ENCODE data around the gene KRT74. TPM values are rescaled to one million over a fixed set of nuclear protein-coding genes. Genes with fewer than 3 reads are reported as not detected.

KRT74 gene
- total RNA-seq, 1 donor from 2014 or later: not detected

GRCh38 chr12:52537101-52537500 is 36.5 kb downstream of the KRT74 start:
- no peak for DNase-seq (ENCODE audit: low read depth)

DNA sequence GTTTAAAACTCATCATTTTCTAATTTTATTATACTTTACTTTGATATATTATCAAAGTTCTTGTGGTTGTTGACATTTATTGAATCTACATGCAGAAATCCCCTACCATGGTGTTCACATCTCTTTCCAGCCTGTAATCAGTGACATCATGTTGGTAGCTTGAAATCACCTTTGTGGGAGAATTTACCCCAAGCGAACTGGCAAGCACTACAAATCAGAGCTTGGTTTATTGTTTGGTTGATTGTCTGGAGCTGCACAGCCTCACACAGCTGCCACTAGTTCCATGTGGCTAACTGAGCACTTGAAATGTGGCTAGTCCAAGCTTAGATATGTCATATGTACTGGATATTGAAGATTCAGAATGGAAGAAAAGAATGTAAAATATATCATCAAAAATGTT is 38.1 kb downstream of the KRT74 start:
- DNase-seq (ENCODE audit: low read depth): no peak

GRCh38 chr12:52534482-52534881 is 39.2 kb downstream of the KRT74 start:
- no peak for DNase-seq (ENCODE audit: low read depth)

DNA sequence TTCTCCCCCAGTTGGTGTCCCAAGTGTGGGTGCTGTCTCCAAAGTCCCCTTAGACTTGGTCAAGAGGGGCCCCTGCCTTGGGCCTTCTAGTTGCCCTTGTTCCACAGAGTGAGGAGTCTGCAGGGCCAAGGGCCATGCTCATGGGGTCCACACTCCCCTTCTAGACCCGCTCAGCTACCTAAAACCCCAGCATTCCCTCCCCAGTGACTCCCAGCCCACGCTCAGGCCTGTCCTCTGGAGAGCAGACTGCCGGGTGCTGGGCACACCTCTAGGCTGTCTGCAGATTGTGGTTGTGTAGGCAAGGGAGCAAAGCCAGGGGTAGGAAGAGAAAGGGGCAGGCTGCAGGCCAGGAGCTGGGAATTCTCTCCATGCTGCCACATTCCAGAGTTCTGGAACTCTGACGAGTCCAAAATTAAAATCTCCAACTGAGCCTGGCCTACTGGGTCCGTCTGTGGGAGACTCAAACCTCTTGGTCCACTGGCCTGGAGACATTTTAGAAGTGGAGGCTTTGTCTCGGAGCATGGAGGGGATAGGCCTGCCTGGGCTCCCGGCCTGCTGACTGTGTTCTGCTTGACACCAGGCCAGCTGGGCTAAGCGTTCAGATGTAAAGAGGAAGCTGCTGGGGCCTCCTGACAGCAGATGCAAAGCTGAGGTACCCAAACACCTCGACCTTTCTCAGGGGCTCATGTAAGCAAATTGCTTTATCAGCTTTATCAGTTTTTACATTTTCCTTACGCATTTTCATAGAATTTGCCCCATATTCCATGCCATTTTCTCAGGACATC is 39.8 kb downstream of the KRT74 start:
- DNase-seq (ENCODE audit: low read depth): no peak

- DNase-seq (ENCODE audit: low read depth): no peak
These were observed 41.0 kb downstream of the KRT74 start for GRCh38 chr12:52532636-52533035.

GRCh38 chr12:52531566-52532300 is 41.9 kb downstream of the KRT74 start:
- DNase-seq (ENCODE audit: low read depth): no peak

DNA sequence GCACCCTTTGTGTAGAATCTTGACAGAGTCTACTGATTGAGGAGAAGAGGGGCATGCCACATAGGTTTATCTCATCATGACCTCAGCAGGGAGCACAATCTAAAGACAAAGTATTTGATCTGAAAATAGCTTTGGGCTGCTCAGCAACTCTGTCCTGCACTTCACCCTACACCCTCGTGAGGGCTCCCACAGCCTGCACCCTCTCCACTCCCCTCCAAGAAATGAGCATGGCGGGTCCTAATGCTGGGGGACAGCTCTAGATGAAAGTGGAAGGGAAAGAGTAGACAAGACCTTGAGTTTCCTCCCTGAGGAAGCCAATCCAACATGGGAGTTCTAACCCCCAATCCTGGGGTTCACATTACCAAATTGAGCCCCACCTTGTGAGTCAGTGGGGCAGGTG is 42.7 kb downstream of the KRT74 start:
- no peak for DNase-seq (ENCODE audit: low read depth)

GRCh38 chr12:52530366-52530765 is 43.3 kb downstream of the KRT74 start:
- DNase-seq (ENCODE audit: low read depth): no peak

DNA sequence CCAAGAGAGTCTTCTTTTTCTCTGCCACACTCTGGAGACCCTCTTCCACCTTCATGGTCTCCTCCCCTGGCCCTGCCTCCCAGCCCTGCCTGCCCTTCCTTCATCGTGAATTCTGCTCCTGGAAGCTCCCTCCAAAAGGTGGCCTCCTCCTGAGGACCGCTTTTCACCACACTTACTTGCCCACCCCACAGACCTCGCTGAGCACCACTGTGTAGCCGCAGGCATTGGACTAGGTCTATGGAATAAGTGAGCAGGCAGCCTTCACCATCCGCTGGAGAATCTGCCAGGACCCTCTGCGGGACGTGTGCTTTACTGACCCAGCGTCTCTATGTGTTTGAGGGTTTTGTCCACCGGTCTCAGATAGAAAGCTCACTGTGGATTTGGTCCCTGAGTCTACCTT is 43.8 kb downstream of the KRT74 start:
- DNase-seq (ENCODE audit: low read depth): no peak

DNA sequence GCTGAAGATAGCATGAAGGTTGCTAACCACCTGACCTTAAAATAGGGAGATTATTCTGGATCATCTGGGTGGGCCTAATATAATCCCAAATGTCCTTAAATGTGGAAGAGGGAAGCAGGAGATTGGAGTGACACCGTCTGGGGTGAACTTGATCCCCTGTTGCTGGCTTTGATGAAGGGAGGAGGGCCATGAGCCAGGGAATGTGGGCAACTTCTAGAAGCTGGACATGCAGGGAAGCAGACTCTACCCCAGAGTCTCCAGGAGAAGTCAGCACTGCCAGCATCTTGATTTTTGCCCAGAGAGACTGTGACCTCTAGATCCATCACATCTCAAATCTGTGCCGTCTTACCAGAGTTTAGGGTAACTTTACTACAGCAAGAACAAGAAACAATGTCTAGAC is 44.2 kb downstream of the KRT74 start:
- no peak for DNase-seq (ENCODE audit: low read depth)

DNA sequence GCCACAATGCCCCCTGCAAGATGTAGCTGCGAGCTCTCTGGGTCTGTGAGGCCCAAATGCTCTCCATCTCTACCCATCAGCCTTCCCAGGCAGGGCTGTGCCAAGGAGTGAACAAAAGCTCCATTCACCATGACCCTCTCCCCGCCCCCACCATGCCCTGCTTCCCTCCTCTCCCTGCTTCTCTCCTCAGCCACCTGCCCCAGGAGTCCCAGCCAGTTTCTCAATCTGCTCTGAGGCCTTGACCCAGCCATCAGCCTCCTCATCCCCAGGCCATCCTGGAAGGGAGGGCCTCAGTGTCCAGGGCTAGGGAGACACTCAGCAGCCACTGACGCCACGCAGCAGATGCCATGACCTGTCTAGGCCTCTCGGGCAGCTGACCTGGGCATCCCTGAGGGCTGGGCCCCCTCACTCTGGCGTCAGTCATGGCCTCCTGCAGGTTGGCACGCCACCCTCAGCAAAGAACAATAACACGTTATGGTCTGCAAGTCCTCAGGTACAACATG is 45.0 kb downstream of the KRT74 start:
- no peak for DNase-seq (ENCODE audit: low read depth)

DNA sequence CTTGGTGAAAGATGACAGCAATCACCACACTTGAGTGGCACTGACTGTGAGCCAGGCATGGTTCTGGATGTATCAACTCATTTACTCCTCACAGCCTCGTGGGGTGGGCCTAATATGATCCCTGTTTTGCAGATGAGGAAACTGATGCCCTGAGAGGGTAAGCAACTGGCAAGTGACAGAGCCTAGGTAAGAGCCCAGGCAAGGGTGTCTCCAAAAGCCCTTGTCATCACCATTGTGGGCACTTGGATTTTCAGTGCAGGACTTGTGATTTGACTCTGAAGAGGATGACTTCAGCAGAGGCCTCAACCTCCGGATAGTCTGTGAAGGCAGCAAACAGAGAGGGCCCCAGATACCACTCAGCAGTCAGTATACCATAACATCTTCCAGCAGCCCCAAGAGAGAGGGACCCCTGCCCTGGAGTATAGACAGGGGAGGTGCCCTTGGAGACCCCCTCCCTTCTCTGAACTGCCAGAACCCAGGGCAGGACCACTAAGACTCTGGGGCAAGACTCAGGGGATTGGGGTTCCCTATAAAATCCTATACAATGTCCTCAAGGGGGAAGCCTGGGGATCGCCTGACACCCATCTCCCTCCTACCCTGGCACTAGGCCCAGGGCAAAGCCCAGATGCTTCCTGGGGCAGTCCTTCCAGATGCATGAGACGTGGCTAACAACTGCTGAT is 46.4 kb downstream of the KRT74 start:
- DNase-seq (ENCODE audit: low read depth): no peak

DNA sequence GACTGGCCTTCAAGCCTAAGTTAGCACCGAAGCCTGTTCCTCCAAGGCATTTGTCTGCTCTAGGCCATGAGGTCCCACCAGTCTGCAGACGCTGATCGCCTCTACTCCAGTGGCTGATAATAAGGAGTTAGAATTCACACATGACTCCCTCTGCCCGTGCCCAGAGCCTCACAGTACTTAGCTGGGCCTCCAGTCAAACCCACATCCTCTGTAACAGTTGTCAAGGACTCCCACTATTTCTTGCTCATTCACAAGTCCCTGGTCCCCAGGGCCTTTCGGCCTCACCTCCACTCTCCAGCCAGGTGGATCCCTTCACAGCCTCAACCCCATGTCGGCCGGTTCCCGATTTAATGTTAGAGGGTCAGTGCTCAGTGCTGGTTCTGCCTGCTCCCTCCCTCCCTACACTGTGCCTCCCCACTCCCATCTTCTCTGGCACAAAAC is 47.1 kb downstream of the KRT74 start:
- DNase-seq (ENCODE audit: low read depth): no peak

DNA sequence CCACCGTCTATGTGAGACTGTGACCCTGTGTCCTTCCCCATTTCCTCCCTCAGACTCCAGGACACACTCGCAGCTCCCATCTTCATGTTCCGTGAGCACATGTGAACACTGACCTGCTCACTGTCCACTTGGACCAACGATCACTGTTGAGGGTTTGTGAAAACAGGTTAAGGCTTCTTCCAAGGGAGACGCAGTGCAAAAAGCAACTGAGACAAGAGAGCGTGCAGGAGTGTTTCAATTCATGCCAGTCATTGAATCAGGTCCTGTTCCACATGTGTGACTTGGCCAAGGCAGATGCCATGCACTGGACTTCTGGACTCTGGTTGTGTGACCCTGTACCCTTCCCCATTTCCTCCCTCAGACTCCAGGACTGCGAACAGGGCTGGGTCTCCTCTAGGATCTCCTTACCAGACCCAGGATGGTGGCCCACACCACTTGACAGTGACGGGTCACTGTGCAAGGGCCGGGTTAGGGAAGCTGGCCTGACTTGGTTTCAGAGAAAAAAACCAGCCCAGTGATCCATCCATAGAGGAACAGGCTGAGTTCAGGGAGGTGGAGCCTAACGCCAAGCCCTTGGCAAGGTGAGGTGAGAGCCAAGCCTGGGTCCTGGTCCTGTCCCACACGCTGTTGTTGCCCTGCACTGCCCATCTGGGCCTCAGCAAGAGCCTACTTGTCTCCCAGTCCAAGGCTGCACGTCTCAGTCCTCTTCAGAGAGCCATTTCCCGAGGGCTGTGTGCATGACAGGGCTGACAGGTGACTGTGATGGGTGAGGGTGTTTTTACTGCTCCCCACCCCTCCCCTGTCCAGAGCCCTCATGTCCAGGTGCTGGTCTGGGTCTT is 47.8 kb downstream of the KRT74 start:
- no peak for DNase-seq (ENCODE audit: low read depth)

DNA sequence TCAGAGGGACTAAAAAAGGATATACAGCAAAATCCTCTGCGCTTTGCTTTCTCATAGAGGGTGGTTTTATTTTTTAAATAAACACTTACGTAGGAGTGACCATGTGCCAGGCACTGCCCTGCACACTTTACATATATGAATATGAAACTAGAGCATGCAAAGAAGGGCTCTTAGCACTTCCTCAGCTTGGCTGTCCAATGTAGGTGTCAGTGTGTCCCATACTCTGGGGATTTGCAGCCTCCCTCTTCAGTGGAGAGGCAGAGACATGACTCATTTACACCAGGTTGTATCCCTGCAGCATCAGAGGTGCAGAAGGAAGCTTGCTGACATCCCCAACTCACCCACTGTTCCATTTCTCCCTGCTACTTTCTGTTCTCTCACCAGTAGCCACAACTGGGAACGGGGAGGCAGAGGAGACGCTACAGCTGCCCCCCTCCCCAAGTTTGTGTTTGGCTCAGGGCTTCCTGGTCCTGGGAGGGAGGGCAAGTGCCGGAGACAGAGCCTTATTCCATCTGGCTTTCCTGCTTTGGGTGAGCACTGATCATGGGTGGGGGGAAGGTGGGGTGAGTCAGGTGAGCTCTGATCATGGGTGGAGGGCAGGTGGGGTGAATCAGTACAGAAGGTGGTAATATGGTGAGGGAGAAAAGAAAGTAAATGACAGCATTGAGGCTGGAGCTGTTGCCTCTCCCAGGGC is 48.6 kb downstream of the KRT74 start:
- no peak for DNase-seq (ENCODE audit: low read depth)

DNA sequence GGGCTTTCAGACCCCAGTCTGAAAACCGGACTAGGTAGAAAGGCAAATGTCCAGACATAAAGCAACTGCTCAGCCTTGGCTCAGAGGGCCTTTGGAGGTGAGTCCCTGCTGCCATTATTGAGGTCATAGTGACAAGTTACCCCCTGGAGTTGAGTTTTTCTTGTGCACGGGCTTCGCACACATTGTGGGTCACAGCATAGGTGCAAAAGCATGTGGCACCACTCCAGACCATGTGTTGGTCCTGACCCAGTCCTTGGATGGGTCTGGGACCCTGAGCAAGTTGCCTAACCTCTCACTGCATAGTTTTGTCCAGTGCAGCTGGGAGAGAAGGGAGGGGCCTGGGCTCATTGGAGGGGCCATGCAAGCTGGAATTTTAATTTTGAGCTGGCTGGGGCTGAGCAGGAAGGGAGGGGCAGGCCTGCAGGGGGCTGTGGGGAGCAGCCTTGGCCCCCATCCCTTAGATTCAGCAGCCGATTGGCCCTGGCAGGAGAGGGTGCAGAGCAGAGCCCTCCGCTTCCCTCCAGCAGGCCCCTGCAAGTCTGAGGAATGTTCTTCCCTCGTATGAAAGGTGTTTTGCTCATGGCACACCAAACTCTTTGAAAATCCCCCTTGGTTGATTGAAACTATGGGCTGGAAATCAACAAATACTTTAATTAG is 49.3 kb downstream of the KRT74 start:
- DNase-seq (ENCODE audit: low read depth): no peak

DNA sequence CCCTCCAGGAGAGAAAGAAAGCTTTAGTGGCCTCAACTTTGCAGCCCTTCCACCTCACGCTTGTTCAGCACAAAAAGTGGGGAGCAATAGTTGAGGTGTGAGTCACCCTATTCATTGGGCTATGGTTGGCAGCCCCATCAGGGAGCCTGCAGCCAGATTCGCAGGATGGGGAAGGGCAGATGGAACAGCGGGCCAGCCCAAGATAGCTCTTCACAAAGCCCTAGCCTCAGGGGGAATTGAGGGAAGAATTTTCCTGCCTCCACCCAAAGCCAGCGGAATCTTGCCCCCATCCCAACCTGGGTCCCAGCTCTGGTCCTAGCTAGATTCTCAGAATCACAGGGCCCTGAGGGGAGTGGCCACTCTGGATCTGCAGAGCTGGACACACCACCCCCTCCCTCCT is 49.8 kb downstream of the KRT74 start:
- no peak for DNase-seq (ENCODE audit: low read depth)

DNA sequence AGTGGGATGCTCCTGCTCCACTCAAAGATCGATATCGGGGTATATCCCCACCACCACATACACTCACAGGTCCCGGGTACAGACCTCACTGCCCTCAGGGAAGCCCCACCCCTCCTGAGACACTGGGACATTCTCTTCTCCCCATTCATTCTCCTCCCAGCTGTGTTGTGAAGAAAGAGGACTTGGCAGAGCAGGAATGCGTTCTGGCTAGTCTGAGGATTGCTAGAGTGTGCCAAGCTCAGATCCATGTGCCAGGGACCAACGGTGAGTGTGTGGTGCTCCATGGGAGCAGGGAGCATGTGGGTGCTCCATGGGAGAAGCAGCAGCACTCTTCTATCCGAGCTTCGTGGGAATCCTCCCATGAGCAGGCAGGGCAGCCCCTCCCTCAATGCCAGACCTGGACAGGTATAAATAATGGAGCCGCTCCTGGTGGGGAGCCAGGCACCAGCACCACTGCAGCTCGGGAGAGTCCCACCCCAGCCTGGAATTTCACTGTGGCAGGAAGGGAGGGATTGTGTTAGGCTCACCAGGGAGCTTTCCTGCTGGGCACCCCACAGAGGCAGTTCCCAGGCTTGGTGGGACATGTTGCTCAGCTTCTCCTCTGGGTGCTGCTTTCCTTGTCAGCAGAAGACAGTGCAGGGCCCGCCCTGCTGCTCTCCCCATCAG is 51.2 kb downstream of the KRT74 start:
- no peak for DNase-seq (ENCODE audit: low read depth)

- no peak for DNase-seq (ENCODE audit: low read depth)
These were observed 51.9 kb downstream of the KRT74 start for GRCh38 chr12:52521568-52522266.

Data from renal cortical epithelial cell (primary cell).